Activated CD8-positive, alpha-beta memory T cell treated with anti-CD3 and anti-CD28 coated beads, Interleukin-2, amount 10 ng/mL, durations not matched to agents 7 days and 5 days (primary cell): ENCODE measurements around the gene CKS1B. TPM values are rescaled to one million over a fixed set of nuclear protein-coding genes. Genes with fewer than 3 reads are reported as not detected.
A peak's percentile ranks its signal among the peaks of the same experiment; 100 is the strongest.

Experiments used
- ATAC-seq: fragments of 150-1000 bp; cut with Tn5 transposase; one replicate; pipeline ENCODE4 v1.10.0; 2021; ENCODE audit warnings: moderate library complexity
- CTCF ChIA-PET: fragments of 350-600 bp; sonication (Branson Sonifier 250); formaldehyde crosslinking; loops from one replicate; lab custom pipeline; 2021; ENCODE audit warnings: antibody characterized with exemption; lab: Charles Lee
- DNase-seq: peaks from one replicate; pipeline ENCODE4 v3.0.0-alpha.2; 2020
- H3K27ac Mint-ChIP-seq: one replicate; pipeline ENCODE4 v1.8.0; 2021; ENCODE audit warnings: mild to moderate bottlenecking, mixed read lengths
- H3K27me3 Mint-ChIP-seq: one replicate; pipeline ENCODE4 v1.8.0; 2021; ENCODE audit warnings: mixed read lengths
- H3K36me3 Mint-ChIP-seq: one replicate; pipeline ENCODE4 v1.8.0; 2021; ENCODE audit warnings: mild to moderate bottlenecking, mixed read lengths
- H3K4me1 Mint-ChIP-seq: one replicate; pipeline ENCODE4 v1.8.0; 2021; ENCODE audit warnings: mixed read lengths
- H3K4me3 Mint-ChIP-seq: one replicate; pipeline ENCODE4 v1.8.0; 2021; ENCODE audit warnings: mild to moderate bottlenecking, moderate library complexity, mixed read lengths
- H3K9me3 Mint-ChIP-seq: one replicate; pipeline ENCODE4 v1.8.0; 2022; ENCODE audit warnings: low read depth, mixed read lengths
- total RNA-seq, 2 experiments: library from RNA; stranded (reverse); gene quantifications; one replicate each; pipeline ENCODE4 v1.2.3, GENCODE V29; 2021

The CKS1B gene
- total RNA-seq: 100 to 1,000 TPM; 149 to 155 TPM

DNA sequence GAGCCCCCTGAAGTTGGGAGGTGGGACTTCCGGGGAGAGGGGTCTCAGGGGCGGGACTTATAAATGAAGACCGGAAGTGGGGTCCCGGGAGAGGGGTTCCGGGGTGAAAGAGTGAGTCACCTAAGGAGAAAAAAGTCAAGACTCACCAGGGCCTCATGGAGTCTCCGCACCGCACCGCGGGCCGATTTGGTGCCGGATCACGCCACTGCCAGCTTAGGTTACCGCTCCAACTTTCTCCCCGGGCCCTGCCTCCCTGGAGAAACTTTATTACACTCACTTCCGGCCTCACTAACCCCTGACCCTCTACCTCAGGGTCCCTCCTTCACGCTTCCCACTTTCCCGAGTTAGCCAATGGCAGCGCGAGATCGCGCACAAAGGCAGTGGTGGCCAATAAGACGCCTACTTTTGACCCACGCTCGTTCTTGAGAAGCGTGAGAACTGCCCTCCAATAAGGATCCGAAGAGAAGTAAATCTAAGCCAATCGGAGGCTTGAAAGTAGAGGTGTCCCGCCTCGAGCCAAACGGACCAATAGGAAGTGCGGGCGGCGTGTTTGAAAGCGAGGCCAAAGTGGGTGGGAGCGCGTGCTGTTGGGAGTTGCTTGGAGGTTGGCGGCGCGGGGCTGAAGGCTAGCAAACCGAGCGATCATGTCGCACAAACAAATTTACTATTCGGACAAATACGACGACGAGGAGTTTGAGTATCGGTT, at the start of gene CKS1B:
Gene CKS1B, plus strand, starts transcription at position 580 of the 706 bp plus-strand sequence. Its CDS starts 65 bp downstream, at position 645.
- peak; percentile 98 for DNase-seq
- H3K9me3 Mint-ChIP-seq: no peaks in the 10 kb centered on the region
- no peak within 1 kb of the TSS for H3K27ac Mint-ChIP-seq
- H3K36me3 Mint-ChIP-seq: peaks cover 17% of the 10 kb centered on the region
- CTCF ChIA-PET: interaction anchor here (0.8 to 7.0 kb wide), 13 partner anchors 9 to 117 kb away, joined by 3 to 32 read pairs (median 9); partner anchors contain the start of genes ADAM15, FLAD1, LENEP and PBXIP1
- peaks cover 38% of the 10 kb centered on the region for H3K4me1 Mint-ChIP-seq
- ATAC-seq: peak; percentile 89
- H3K4me3 Mint-ChIP-seq: no peak within 1 kb of the TSS
- H3K27me3 Mint-ChIP-seq: no peaks in the 10 kb centered on the region

GRCh38 chr1:154925335-154926170, 48.9 kb upstream of the CKS1B start:
- peaks cover 43% of the 10 kb centered on the region for H3K36me3 Mint-ChIP-seq
- DNase-seq: no peak
- peak; percentile 65 for ATAC-seq

DNA sequence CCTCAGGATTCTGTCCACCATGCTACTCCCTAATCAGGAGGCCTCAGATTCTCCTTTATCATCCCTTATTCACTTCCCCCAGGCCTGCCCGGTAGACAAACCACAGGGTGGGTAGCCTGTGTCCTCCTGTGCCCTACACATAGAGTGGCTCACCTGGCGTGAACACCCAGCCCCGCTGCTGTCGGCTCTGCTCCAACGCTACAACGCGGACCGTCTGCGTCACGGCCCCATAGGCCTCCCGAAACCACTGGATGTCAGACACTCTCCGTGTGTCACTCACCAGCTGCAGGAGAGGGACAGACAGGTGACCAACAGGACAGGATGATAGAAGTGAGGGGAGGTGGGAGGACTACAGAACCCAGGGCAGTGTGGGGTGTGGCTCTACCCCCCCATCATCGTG, 48.3 kb upstream of the CKS1B start:
- H3K4me1 Mint-ChIP-seq: peaks cover 21% of the 10 kb centered on the region
- no peaks in the 10 kb centered on the region for H3K27me3 Mint-ChIP-seq
- no peak for DNase-seq
- H3K4me3 Mint-ChIP-seq: no peak overlapping the region
- H3K9me3 Mint-ChIP-seq: no peaks in the 10 kb centered on the region
- H3K36me3 Mint-ChIP-seq: peaks cover 44% of the 10 kb centered on the region
- no peak for ATAC-seq
- H3K27ac Mint-ChIP-seq: peak overlapping the region; percentile 76
- CTCF ChIA-PET: interaction anchor here (0.8 to 1.4 kb wide), 3 partner anchors 10 to 165 kb away, joined by 3 to 4 read pairs (median 3); partner anchors contain the start of gene PMVK

More at GRCh38 chr1:154925335-154926170, 48.9 kb upstream of the CKS1B start:
- Mint-ChIP-seq H3K4me1 (peaks cover 21% of the 10 kb centered on the region), H3K9me3 (no peaks in the 10 kb centered on the region), H3K27me3 (no peaks in the 10 kb centered on the region), H3K4me3 (no peak overlapping the region), H3K27ac (peak overlapping the region; percentile 76)
- CTCF ChIA-PET: interaction anchor here (0.6 to 1.4 kb wide), 4 partner anchors 11 to 1779 kb away, joined by 3 to 5 read pairs (median 4); partner anchors contain the start of gene PMVK

GRCh38 chr1:154931940-154932487, 42.5 kb upstream of the CKS1B start:
- ATAC-seq: no peak
- H3K4me3 Mint-ChIP-seq: no peak overlapping the region
- no peaks in the 10 kb centered on the region for H3K27me3 Mint-ChIP-seq
- H3K27ac Mint-ChIP-seq: no peak overlapping the region
- no peak for DNase-seq
- H3K36me3 Mint-ChIP-seq: peaks cover 24% of the 10 kb centered on the region
- peaks cover 25% of the 10 kb centered on the region for H3K4me1 Mint-ChIP-seq
- CTCF ChIA-PET: interaction anchor here (1.6 kb wide), 2 partner anchors 172 to 372 kb away, joined by 3 to 5 read pairs; no protein-coding TSS in a partner anchor
- no peaks in the 10 kb centered on the region for H3K9me3 Mint-ChIP-seq

DNA sequence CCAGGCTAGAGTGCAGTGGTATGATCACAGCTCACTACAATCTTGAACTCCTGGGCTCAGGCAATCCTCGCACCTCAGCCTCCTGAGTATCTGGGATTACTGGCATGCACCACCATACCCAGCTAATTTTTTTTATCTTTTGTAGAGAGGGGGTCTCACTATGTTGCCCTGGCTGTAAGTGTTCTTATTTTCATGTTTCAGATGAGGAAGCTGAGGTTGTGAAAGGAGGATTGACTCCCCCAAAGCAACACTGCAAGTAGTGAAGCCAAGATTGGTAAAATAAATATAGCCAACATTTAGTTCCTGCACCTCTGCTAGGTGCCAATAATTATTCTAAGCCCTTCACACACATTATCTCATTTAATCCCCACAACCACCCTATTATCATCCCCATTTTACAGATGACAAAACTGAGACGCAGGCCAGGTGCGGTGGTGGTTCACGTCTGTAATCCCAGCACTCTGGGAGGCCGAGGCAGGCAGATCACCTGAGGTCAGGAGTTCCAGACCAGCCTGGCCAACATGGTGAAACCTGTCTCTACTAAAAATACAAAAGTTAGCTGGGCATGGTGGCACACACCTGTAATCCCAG, 40.0 kb upstream of the CKS1B start:
- ATAC-seq (no peak), DNase-seq (no peak)
- H3K27ac Mint-ChIP-seq: peak overlapping the region; percentile 35
- CTCF ChIA-PET: interaction anchor here (0.6 to 4.2 kb wide), 3 partner anchors 21 to 83 kb away, joined by 3 to 23 read pairs (median 5); partner anchors contain the start of gene PBXIP1
- H3K27me3 Mint-ChIP-seq: no peaks in the 10 kb centered on the region
- H3K9me3 Mint-ChIP-seq: no peaks in the 10 kb centered on the region
- H3K4me1 Mint-ChIP-seq: peaks cover 43% of the 10 kb centered on the region
- H3K4me3 Mint-ChIP-seq: no peak overlapping the region
- H3K36me3 Mint-ChIP-seq: peaks cover 10% of the 10 kb centered on the region

GRCh38 chr1:154935749-154936554, 38.5 kb upstream of the CKS1B start:
- H3K4me1 Mint-ChIP-seq: peaks cover 54% of the 10 kb centered on the region
- no peaks in the 10 kb centered on the region for H3K27me3 Mint-ChIP-seq
- peaks cover 7% of the 10 kb centered on the region for H3K36me3 Mint-ChIP-seq
- ATAC-seq: no peak
- peak overlapping the region; percentile 96 for H3K27ac Mint-ChIP-seq
- peak overlapping the region; percentile 95 for H3K4me3 Mint-ChIP-seq
- H3K9me3 Mint-ChIP-seq: no peaks in the 10 kb centered on the region
- CTCF ChIA-PET: interaction anchor here (0.8 to 4.2 kb wide), 28 partner anchors 8 to 376 kb away, joined by 3 to 23 read pairs (median 4); partner anchors contain the start of genes ADAM15, FLAD1, PBXIP1 and PYGO2
- no peak for DNase-seq

DNA sequence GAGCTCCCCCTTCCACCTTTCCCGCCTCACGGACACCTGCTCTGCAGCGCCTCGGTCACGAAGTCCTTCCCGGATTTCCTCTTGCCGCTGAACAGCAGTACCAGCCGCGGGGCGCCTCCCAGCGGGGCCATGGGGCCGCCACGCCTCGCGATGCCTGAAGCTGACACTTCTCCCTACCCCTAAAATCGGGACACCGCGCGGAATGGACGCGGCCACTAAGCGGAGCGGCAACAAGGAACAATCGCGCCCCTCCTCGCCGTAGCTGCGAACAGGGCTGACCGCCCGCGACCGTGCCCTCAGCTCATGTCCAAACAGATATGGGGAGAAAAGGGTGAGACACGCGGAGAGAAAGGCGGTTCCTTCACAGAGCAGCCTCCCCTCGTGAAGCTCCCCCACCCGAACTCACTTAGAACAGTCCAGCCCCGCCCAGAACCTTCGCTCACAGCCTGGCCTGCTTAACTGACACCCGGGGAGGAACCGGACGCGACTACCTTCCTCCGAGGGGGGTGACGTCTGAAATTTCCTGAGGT, 37.9 kb upstream of the CKS1B start, which contains the start of gene PMVK:
Gene PMVK, minus strand, starts transcription at position 165 of the 530 bp plus-strand sequence. Its CDS starts 34 bp downstream, at position 131.
- Mint-ChIP-seq H3K4me1 (peaks cover 61% of the 10 kb centered on the region), H3K4me3 (peak within 1 kb of the TSS; percentile 95), H3K36me3 (peaks cover 4% of the 10 kb centered on the region), H3K27me3 (no peaks in the 10 kb centered on the region), H3K9me3 (no peaks in the 10 kb centered on the region), H3K27ac (peak within 1 kb of the TSS; percentile 96)
- CTCF ChIA-PET: interaction anchor here (0.6 to 4.2 kb wide), 31 partner anchors 8 to 377 kb away, joined by 3 to 23 read pairs (median 4); partner anchors contain the start of genes ADAM15, FLAD1, PBXIP1 and PYGO2
- DNase-seq: peak; percentile 98
- ATAC-seq: peak; percentile 85

DNA sequence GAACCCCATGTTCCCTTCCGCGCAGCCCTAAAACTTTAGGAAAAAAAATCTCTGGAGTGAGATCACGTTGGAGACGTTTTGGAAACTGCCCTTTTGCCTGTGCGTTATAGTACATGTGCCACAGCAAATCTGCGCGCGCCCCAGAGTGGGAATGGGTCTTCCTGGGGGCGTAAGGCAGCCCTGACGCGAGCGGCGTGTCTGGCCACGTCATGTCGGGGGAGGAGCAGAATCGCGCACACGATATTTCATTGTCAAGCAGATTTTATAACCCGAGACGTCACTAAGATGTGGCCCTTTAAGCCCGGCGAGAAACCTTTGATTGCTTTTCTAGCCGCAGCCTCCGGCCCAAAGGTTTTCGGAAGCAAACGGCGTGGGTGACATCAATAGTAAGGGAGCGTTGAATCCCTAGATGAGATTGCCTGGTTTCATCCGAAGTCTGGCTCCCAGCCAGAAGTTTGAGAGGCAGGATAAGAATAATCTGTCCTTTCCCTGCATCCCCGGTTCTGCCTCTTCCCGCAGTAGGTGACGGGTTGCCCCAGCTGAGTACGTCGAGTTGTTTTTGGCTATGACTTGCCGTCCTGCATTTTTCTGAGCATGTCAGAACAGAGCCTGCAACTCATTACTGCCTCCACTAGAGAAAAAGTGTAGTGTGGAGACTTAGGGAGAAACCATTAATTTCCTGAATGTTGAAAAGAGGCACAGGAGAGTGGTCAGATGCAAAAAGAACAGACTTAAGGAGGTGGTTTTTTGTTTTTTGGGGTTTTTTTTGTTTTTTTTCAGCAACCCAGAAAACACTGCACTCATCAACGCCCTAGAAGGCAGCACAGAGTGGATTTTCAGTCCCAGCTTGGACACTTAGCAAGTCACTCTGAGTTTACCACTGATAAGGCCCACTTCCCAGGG, 37.1 kb upstream of the CKS1B start:
- Mint-ChIP-seq H3K27me3 (no peaks in the 10 kb centered on the region), H3K36me3 (peaks cover 4% of the 10 kb centered on the region), H3K4me1 (peaks cover 68% of the 10 kb centered on the region), H3K4me3 (peak overlapping the region; percentile 95), H3K27ac (peak overlapping the region; percentile 96), H3K9me3 (no peaks in the 10 kb centered on the region)
- CTCF ChIA-PET: interaction anchor here (0.6 to 4.2 kb wide), 27 partner anchors 8 to 378 kb away, joined by 3 to 23 read pairs (median 3); partner anchors contain the start of genes FLAD1, PBXIP1 and PYGO2
- DNase-seq (peak; percentile 95), ATAC-seq (peak; percentile 78)

- Mint-ChIP-seq H3K27ac (peak overlapping the region; percentile 96), H3K4me1 (peaks cover 74% of the 10 kb centered on the region), H3K36me3 (peaks cover 4% of the 10 kb centered on the region), H3K27me3 (no peaks in the 10 kb centered on the region), H3K9me3 (no peaks in the 10 kb centered on the region), H3K4me3 (peak overlapping the region; percentile 95)
- ATAC-seq (no peak), DNase-seq (no peak)
- CTCF ChIA-PET: interaction anchor here (0.7 to 4.2 kb wide), 10 partner anchors 17 to 378 kb away, joined by 3 to 23 read pairs (median 6); partner anchors contain the start of genes PBXIP1 and PYGO2
Observed at GRCh38 chr1:154937988-154938386, 36.5 kb upstream of the CKS1B start.

DNA sequence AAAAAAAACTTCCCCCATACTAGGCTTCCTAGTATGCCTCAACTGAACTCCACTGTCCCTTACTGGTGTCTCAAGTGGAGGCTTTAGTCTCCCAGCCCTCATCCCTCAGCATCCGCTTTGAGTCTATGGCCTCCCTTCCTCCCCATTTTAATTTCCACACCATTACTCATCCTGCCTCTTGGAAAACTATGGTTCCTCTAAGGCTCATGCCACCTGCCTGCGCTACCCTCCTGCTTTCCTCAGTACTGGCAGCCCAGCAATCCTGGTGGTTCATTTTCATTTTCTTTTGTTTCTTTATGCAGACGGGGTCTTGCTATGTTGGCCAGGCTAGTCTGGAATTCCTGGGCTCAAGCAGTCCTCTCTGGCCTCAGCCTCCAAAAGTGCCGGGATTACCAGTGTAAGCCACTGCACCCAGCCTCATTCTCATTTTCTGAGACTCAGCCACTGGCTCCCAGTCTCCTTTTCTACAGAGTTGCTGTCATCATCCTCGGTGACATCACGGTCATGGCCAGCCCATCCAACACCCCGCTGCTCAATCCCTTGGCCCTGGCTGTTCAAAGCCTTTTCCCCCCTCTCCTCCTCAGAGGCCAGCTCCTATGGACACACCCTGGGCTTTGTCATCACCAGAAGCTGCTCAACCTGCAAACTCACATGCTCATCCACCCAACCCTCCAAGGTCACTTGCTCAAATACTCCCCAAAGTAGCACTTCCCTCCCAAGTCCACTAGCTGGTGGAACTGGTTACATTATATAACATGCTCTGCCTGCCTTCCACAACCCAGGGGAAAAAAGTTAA, 35.7 kb upstream of the CKS1B start:
- no peak for DNase-seq
- Mint-ChIP-seq H3K4me3 (peak overlapping the region; percentile 61), H3K27me3 (no peaks in the 10 kb centered on the region), H3K36me3 (peaks cover 4% of the 10 kb centered on the region), H3K27ac (peak overlapping the region; percentile 96), H3K4me1 (peaks cover 80% of the 10 kb centered on the region), H3K9me3 (no peaks in the 10 kb centered on the region)
- no peak for ATAC-seq
- CTCF ChIA-PET: interaction anchor here (0.9 to 4.2 kb wide), 6 partner anchors 16 to 78 kb away, joined by 4 to 23 read pairs (median 6); partner anchors contain the start of genes PBXIP1 and PYGO2
